ENCODE data around the gene ARHGAP32. TPM values are rescaled to one million over a fixed set of nuclear protein-coding genes. Genes with fewer than 3 reads are reported as not detected.
A peak's percentile ranks its signal among the peaks of the same experiment; 100 is the strongest.

The ARHGAP32 gene
- total RNA-seq, 1 experiment from 2014 or later, result 27.8 TPM

DNA sequence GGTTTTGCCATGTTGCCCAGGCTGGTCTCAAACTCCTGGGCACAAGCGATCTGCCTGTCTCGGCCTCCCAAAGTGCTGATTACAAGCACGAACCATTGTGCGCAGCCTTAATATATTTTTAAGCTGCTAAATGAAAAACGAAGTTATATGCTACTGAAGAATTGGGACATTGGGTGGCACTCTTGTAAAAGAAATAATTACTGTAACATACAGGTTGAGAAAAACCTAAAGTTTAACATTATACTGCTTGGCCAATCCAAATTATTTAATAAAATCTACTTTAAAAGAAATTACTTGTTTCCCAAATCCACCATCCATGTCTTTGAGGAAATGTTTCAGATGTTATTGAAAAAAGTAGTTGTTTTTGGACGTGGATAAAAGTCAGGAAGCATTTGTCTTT is 37.9 kb upstream of the ARHGAP32 start:
- RAD21 ChIA-PET (ENCODE audit: low non-redundant PET in 1 of 2, low total read pairs in 2 of 2, uncharacterized antibody in 2 of 2, unreplicated experiment in 2 of 2), result no interaction called here
- no peak overlapping the region for H3K27ac ChIP-seq (ENCODE audit: low read depth, low read length)
- H3K36me3 ChIP-seq (ENCODE audit: control insufficient read depth in 1 of 2, insufficient read depth in 2 of 2, low read length in 2 of 2), result no peaks in the 10 kb centered on the region
- H3K4me1 ChIP-seq (ENCODE audit: control insufficient read depth in 1 of 2, insufficient read depth in 2 of 2, low read length in 2 of 2), result no peaks in the 10 kb centered on the region
- BruUV-seq (replicated peaks), result no TSS peak
- POLR2A ChIA-PET, result no interaction called here
- peaks cover 27% of the 10 kb centered on the region; the same call in 1 of the 2 replicates for H3K79me2 ChIP-seq (ENCODE audit: insufficient read depth, low read length)
- no peak overlapping the region for H2AFZ ChIP-seq (ENCODE audit: low read depth, low read length, poor library complexity, severe bottlenecking)
- H3K9me3 ChIP-seq (ENCODE audit: control insufficient read depth in 1 of 2, insufficient read depth in 1 of 2, low read depth in 1 of 2, low read length in 2 of 2), result peaks cover 5 to 13% of the 10 kb centered on the region in 2 experiments; a peak in 2 of 4 replicates
- H3K9me2 ChIP-seq (ENCODE audit: insufficient read depth), result no peaks in the 10 kb centered on the region
- H3K4me2 ChIP-seq (ENCODE audit: low read length), result no peak overlapping the region
- ATAC-seq (no peak), DNase-seq (ENCODE audit: low read depth, low spot score) (no peak)
- no peaks in the 10 kb centered on the region for H3K27me3 ChIP-seq (ENCODE audit: insufficient read depth, low read length)
- intact Hi-C loops (cut with micrococcal nuclease), result loop anchor here (1.0 kb wide), 1 partner anchor 102 kb away; no protein-coding TSS in a partner anchor
- H3K4me3 ChIP-seq (replicated peaks in 1 of 2; ENCODE audit: low read depth in 1 of 2, low read length in 2 of 2), result no peak overlapping the region
- H4K20me1 ChIP-seq (ENCODE audit: insufficient read depth), result no peaks in the 10 kb centered on the region
- H3K9ac ChIP-seq (ENCODE audit: low read length), result no peak overlapping the region
- CTCF ChIA-PET, result interaction anchor here (0.7 to 1.6 kb wide), 3 partner anchors 102 to 146 kb away, joined by 3 to 4 read pairs (median 3); partner anchors contain the start of gene BARX2
- TF ChIP-seq POLR2A (IDR thresholded peaks at IDR 0.05; ENCODE audit: borderline replicate concordance, extremely low read depth, insufficient read depth, insufficient read length) (no peak), ZNF274 (IDR thresholded peaks at IDR 0.05; ENCODE audit: low read depth, low read length) (no peak), ELF1 (IDR thresholded peaks at IDR 0.05; ENCODE audit: borderline replicate concordance, low read depth) (no peak), EZH2 (IDR thresholded peaks at IDR 0.05) (no peak), TCF7L2 (IDR thresholded peaks at IDR 0.05; ENCODE audit: borderline replicate concordance, extremely low read depth, insufficient read depth, insufficient read length) (no peak), POLR2AphosphoS5 (IDR thresholded peaks at IDR 0.05; ENCODE audit: low read depth, low read length) (no peak), RAD21 (IDR thresholded peaks at IDR 0.05; ENCODE audit: low read depth) (peak; percentile 41; the same call in 1 of the 2 replicates), SRF (IDR thresholded peaks at IDR 0.05; ENCODE audit: low read depth) (no peak)
- TF ChIP-seq, protein P1, sequence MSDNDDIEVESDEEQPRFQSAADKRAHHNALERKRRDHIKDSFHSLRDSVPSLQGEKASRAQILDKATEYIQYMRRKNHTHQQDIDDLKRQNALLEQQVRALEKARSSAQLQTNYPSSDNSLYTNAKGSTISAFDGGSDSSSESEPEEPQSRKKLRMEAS (IDR thresholded peaks at IDR 0.05), result no peak
- TF ChIP-seq, protein P2, sequence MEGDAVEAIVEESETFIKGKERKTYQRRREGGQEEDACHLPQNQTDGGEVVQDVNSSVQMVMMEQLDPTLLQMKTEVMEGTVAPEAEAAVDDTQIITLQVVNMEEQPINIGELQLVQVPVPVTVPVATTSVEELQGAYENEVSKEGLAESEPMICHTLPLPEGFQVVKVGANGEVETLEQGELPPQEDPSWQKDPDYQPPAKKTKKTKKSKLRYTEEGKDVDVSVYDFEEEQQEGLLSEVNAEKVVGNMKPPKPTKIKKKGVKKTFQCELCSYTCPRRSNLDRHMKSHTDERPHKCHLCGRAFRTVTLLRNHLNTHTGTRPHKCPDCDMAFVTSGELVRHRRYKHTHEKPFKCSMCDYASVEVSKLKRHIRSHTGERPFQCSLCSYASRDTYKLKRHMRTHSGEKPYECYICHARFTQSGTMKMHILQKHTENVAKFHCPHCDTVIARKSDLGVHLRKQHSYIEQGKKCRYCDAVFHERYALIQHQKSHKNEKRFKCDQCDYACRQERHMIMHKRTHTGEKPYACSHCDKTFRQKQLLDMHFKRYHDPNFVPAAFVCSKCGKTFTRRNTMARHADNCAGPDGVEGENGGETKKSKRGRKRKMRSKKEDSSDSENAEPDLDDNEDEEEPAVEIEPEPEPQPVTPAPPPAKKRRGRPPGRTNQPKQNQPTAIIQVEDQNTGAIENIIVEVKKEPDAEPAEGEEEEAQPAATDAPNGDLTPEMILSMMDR (IDR thresholded peaks at IDR 0.05 in 2 of 3, conservative IDR thresholded peaks at IDR 0.05 in 1 of 3; ENCODE audit: borderline replicate concordance in 1 of 3, insufficient read depth in 1 of 3, low read depth in 2 of 3, low read length in 2 of 3), result peak in 1 of 3 experiments; percentile 31; a peak in 1 of 6 replicates
- TF ChIP-seq, protein P3, sequence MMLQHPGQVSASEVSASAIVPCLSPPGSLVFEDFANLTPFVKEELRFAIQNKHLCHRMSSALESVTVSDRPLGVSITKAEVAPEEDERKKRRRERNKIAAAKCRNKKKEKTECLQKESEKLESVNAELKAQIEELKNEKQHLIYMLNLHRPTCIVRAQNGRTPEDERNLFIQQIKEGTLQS (IDR thresholded peaks at IDR 0.05), result no peak
- TF ChIP-seq, protein P4, sequence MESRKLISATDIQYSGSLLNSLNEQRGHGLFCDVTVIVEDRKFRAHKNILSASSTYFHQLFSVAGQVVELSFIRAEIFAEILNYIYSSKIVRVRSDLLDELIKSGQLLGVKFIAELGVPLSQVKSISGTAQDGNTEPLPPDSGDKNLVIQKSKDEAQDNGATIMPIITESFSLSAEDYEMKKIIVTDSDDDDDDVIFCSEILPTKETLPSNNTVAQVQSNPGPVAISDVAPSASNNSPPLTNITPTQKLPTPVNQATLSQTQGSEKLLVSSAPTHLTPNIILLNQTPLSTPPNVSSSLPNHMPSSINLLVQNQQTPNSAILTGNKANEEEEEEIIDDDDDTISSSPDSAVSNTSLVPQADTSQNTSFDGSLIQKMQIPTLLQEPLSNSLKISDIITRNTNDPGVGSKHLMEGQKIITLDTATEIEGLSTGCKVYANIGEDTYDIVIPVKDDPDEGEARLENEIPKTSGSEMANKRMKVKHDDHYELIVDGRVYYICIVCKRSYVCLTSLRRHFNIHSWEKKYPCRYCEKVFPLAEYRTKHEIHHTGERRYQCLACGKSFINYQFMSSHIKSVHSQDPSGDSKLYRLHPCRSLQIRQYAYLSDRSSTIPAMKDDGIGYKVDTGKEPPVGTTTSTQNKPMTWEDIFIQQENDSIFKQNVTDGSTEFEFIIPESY (IDR thresholded peaks at IDR 0.05; ENCODE audit: extremely low read depth, insufficient replicate concordance, low read length), result no peak
